GM19328 (cell line): Measurements from ENCODE around the gene NUP93.
"Not testable (repeated sequence)": the region's sequence is repeated elsewhere in the genome, so short reads cannot be mapped to it uniquely, and the experiment has no call there.

Source experiments
- ATAC-seq: cut with Tn5 transposase; IDR thresholded peaks from one replicate; pipeline ENCODE4 v1.9.1; 2021; ENCODE audit warnings: mild to moderate bottlenecking, moderate library complexity; ENCODE audit not compliant: unreplicated experiment

Gene NUP93

DNA sequence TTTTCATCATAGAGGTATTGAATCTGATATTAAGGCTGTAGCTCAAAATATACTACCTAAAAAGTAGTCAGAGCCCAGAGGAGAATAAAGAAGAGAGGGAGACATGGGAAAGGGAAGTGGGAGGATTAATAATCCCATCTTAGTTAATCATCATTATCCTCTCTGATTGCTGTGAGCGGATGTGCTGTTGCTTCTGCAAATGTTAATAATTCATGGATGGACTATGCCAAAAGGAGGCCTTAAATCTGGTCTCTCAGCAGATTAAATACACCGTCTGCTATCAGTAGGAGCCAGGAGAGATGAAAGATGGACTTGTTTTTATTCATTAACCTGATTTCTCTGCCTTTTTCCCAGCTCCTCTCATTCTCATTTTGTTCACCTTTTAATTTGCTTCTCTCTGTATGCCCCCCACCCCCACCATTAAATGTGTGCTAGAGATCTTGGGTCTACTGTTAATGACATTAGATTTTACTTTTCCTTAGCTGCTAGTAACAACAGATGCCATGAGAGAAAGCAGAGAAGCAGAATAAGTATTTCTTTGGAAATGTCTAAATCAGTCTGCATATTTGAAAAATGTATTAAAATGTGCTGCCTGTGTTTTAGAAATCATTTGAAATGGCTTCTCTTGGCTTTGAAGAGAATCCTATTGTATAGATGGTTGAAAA lies 44.2 kb downstream of the NUP93 start:
- no peak for ATAC-seq

DNA sequence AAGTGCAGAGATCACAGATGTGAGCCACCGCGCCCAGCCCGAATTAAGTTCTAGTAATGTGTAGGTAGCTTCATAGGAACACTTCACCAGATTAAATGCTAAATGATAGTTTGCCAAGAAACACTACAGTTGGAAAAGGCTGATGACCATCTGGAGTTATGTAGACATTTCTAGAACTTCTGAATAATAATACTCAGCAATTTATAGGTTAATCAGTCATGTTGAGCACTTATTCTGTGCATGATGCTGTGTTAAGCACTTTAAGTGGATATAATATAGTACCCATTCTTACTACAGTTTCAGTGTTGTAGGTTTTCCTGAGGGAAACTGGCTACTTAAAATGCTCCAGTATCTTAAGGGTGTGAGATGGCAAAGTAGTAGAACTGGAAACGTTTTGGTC lies 45.2 kb downstream of the NUP93 start:
- ATAC-seq, result no peak

DNA sequence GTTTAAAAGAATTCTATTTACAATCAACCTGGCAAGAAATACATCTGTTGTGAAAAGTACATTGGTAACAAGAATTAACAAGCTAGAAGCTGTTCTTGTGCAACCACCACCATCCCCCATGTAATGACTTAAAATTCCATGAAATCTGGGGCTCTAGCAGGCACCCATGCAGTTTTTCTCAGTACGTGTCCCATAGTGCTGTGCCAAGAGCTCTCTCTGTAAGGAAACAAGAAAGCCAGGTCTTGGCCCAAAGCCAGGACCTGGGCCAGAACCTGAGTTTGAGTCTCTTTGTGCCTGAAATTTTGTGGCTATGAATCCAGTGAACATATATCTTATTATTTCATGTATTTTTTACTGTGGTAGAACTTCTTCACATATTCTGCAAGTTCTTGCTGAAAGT lies 46.6 kb downstream of the NUP93 start:
- no peak for ATAC-seq

DNA sequence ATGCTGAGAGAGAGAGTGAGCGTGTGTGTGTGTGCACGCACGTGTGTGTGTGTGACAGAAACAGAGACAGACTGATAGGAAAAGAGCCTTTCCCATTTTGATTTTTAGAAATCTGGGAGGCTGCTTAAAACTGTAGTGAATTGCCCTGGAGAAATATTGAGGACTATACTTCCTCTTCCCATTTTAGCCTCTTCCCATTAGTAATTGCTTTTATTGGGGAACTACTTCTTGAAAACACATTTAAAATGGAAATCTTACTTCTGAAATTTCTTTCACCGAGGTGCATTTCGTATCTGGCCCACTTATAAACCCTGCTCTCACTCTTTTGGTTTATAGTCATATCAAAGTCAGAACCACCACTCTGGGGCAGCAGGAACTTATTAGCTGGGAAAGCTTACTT lies 47.1 kb downstream of the NUP93 start:
- no peak for ATAC-seq

DNA sequence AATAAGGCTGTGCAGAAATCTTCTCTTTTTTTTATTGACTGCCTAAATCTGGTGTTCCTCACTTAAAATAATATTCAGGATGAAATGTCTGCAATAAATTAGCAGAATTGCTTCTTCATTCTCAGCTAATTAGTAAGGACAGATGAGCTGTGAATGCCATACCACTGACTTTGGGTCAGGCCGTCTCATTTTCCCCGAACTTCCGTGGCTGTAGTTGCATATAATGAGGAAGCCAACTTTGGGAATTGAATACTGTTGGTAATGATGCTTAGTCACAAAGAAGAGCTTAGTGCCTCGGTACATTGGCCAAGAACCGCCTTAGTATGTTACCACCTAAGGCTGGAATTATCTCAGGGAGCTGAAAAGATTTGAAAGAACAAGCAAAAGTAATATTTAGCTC lies 47.6 kb downstream of the NUP93 start:
- ATAC-seq, result no peak

DNA sequence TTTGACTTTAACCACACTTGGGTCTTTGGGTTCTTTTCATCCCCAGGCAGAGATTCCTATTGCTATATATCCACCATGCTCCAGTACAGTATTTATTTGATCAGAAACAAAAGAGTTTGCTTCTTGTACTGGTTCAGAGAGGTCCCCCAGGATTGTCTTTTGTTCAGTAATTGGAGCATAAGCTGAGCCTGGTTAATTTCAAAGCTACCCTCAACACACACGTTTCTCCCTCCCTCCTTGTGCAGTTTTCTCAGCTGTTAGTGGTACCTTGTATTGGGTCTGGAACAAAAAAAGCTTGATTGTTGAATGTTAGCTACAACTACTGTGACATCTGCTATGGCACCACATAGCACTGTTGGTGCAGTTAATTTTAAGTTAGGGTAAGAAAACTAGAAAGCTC lies 50.0 kb downstream of the NUP93 start:
- no peak for ATAC-seq

DNA sequence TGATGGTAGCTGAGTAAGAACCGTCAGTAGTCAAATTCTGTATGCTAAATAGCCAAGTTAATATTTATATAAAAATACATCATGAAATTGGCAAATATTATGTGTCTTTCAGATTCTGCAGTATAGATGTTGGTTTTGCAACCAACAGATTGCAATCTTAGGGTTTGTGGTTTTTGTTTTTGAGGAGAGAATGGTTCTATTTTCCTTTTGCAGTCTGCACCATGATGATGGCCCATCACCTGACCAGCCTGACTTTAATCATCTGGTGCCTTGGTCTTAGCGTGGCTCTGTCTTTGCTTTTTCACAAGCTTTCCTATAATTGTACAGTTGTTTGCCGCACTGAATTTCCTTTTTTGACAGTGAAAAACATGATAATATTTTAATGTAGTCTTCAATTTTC lies 50.7 kb downstream of the NUP93 start:
- no peak for ATAC-seq

DNA sequence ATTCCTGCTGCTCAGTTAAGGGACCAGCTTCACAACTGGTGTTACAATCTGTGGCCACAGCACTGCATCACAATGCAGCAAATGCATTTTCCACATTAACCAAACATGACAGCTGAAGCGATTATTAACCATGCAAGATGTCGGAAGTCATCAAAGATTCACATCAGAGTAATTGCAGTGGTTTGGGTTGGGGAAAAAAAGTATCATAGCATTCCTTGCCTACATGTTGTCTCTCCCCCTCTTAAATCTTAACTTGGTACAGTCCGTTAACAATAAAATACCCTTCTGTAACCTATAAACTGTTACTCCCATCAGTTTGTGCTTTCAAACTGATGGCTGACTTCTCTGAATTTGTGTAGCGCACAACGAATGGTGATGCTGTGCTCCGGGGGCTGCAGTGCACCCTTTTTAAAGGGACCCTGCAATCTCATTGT lies 51.6 kb downstream of the NUP93 start:
- ATAC-seq, result no peak

DNA sequence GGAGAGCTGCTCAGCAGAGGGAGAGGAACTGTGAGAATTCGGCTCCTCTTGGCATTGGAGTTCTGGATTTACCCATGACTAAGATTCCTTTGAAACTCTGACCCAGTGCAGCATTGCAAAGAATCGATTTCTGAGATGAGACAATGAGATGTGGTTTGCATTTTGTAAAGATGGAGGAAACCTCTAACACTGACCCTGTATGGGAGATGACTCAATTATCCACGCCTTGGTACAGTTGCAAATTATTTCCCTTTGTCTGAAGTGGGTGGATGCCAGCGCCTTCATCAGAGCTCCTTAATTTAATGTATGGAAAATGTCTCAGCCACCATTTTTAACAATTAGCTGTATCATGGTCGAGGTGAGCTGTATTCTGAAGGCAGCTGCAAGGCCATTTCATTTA lies 53.4 kb downstream of the NUP93 start:
- no peak for ATAC-seq

DNA sequence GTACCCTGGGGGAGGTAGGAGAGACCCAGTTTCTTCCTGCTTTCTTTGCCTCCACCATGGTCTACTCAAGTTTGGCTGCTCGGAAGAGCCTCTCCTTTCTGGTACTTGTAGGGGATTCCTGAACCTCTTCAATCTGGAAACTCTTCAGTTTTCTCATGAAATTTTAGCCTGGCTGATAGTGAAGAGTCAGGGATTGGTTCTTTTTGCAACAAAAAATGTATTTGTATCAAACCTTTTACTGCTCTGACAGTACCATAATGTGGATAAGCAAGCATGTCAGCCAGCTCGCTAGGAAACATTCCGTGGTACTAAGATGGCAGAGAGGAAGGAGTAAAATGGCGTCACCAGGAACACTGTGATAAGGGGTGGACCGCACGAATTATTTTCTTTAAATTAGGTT lies 55.4 kb downstream of the NUP93 start:
- no peak for ATAC-seq

DNA sequence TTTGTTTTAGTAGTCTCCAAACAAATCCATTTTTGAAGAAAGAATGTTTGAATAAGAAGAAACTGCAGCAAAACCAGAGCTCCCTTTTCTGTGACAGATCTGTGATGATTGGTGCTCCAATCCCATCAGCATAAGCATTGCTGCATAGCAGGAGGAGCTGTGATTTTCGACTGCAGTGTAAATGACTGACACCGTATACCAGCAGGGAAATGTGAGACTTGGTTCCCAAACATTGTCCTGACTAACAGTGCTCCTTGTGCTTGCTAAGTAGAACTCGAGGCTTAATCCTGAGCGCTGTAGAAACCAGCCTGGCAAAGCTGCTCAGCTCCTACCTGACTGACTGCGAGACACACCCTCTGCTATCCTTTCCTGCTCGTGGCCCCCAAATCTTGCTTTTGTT lies 57.2 kb downstream of the NUP93 start:
- ATAC-seq, result no peak

DNA sequence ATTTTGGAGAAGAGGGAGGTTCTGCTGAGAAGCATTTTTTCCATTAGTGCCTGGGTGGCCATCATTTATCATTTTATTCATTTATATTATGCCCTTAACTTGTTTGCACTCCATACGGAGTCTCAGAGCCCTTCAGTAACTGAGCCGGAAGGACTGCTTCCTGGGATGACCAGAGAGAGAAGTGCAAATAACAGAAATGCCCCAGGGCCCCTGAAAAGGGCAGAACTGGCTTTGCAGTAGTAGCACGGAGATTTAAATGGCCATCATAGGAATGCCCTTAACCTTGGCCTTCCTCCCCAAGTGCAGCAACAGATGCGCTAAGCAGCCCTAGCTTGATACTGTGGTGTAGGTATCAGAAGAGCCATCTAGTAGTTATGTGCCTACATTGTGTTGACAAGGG lies 58.5 kb downstream of the NUP93 start:
- ATAC-seq, result no peak

DNA sequence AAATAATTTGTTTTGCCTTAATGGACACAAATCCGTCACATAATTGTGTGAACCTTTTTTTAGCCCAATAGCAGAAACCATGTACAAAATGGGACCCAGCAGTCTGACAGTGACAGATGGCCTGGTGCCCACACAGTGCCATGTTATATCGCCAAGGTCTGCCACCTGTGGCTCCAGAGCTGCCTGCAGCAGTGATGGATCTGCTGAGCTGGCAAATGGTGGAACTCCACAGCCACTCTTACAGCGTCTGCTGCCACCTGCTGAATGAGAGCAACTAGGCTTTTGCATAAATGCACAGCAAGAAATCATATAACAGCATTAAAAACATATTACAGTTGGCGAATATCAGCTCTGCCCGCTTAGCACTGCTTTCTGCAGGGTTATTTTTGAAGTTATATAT lies 59.4 kb downstream of the NUP93 start:
- ATAC-seq, result no peak

DNA sequence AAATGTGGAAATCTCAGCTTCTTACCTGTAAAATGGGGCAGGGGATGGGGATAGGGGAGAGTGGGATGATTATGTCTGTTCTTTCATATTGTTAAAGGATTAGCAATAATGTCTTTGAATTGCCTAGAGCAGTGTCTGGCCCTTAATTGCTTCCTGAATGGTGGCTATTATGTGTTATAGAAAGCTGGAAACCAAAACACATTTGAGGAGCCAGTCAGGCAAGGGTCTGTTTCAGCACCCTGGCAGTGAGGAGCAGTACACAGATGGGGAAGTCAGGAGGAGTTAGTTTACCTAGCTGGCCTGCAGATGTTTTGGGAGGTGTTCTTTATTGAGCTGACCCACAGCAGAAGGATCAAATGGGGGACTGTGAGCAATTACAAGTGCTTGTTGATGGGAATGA lies 63.0 kb downstream of the NUP93 start:
- ATAC-seq, result no peak

DNA sequence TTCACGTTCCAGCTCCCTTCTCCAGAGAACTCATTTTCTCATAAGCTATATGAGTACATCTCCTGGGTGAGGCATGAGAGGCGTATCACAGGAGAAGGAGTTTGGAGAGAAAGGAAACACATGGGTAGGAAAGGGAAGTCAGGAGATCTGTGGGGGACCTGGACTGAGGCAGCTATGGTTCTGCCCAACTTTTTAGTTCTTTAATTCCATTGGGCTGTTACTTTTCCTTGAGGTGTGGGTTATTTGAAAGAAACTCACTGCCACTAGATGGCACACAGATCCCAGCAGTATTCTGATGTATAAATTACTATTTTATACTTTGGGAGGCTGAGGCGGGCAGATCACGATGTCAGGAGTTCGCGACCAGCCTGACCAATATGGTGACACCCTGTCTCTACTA lies 63.6 kb downstream of the NUP93 start:
- no peak for ATAC-seq

DNA sequence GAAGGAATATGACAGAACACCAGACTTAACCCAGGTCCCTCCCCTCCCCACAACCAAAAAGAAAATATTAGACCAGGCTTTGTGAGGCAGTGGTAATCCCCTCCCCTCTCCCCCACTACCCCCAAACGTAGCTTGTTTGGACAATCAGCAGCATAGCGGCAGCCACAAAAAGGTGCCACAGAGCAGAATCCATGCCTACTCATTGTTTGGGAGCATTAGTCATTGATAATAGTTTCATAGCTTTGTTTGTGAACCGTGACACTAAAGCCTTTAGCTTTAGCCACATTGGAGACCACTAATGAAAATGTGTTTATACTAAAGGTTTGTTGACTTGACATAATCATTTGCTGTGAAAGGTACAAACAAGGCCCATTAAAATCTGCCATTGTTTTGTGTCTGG lies 65.1 kb downstream of the NUP93 start:
- ATAC-seq, result no peak

DNA sequence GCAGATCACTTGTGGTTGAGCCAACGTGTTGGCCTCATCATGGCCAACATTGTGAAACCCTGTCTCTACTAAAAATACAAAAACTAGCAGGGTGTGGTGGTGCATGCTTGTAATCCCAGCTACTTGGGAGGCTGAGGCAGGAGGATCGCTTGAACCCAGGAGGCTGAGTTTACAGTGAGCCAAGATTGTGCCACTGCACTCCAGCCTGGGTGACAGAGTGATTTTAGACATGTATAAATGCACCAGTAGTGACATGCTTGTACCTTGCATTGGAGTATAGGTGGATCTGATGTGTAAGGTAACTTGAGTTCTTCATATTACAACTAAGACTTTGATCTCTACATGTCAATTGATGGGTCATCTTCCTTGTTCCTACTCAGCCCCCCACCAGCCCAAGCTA lies 67.1 kb downstream of the NUP93 start:
- not testable (repeated sequence) for ATAC-seq

DNA sequence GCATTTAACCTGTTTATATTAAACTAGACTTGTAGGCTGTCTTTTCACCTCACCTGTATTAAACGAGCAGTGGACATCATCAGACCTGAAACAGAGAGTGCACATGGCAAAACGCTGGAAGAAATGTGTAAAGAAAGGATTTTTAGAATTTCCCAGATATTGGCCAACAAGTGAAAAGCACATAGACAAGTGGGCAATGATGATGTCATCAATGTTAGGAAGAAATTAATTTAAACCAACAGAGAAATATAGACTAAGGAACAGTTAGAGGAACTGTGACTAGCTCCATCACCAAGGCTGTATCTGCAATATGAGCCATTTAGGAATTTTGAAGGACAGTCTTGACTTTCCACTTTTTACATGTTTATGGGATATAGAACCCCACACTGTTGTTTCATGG lies 67.9 kb downstream of the NUP93 start:
- ATAC-seq, result no peak

DNA sequence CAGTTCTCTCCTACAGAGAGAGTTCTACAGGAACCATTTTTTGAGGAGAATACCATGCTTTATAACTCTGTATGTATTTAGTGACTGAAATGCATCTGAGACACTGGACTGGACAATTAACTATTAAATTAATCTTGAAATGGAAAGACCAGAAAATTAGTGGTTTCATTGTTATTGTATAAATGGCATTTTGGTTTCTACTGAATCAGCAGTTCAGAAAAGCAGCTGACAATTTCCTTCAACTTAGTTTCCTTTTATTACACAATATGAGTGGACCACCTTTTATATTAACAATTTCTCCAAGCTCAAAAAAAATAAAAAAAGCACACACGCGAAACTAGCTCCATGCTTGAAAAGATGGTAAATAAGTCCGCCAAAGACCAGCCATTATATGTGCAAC lies 69.0 kb downstream of the NUP93 start:
- no peak for ATAC-seq

DNA sequence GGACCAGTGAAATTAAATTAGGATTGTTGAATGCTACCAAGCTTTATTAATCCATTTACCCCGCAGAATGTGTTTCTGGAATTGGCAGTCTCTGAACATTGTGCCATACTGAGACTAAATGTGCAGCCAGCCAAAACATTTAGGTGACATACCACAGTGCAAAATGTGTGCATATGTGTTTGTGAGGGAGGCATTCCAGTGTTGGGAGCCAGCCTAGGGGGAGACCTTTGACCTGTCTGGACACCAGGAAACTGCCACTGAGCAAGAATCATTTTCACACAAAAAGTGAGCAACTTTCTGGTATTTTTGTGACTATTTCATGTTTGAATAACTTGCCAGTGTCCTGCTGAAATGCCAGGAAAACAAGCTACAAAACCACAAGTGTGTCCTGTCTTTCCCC lies 70.4 kb downstream of the NUP93 start:
- ATAC-seq, result no peak

DNA sequence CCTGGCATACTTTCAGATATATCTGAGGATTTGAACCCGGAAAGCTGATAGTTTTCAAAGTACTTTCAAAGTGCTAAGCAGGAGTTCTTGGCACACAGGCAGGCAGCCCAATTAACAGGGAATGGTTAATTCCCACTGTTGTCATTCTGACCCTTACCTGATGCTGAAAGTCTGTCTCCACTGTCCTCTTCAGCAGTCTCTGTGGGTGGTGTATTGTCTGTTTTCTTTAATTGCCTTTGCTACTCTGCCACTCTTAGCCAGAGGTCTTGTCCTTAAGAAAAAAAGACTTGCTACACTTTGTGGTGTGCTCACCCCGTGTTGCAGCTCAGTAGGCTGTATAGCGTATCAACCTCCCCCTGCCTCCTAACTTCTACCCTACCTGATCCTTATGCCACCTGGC lies 71.8 kb downstream of the NUP93 start:
- ATAC-seq, result no peak

DNA sequence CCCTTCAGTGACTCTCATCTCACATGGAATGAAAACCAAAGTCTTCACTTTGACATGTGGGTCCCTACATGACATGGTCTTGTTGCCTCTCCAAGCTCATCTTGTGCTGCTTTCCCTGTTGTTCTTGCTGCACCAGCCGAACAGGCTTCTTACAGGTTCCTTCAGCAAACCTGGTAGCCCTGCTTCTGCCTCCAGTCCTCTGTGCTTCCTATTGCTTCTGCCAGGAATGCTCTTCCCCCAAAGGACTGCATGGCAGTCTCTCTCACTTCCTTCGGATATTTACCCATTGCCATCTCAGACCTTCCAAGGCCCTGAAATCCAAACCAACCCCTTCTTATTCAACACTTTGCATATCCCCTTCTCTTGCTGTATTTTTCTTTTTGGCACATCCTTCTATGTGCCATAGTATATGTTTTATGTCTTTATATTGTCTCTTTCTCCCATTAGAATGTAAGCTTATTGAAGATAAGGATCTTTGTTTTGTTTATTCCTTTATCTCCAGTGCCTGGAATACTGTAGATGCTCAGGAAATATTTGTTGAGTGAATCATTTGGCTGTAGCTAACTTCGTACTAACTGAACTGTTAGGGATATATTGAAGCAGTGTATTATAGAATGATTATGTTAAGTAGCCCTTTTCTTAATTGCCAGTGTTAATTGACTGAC lies 77.2 kb downstream of the NUP93 start:
- ATAC-seq, result no peak

DNA sequence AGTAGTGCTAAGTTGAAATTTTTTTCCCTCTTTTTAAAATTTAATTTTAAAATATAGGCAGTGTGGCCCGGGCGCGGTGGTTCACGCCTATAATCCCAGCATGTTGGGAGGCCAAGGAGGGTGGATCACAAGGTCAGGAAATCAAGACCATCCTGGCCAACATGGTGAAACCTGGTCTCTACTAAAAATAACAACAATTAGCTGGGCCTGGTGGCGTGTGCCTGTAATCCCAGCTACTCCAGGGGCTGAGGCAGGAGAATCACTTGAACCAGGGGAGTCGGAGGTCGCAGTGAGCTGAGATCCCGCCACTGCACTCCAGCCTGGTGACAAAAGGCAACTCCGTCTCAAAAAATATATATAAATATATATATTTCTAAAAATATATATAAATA lies 77.7 kb downstream of the NUP93 start:
- ATAC-seq, result not testable (repeated sequence)
